CD14-positive monocyte (primary cell): Measurements from ENCODE around the gene CPA2. TPM values are rescaled to one million over a fixed set of nuclear protein-coding genes. Genes with fewer than 3 reads are reported as not detected.
"Not testable (repeated sequence)": the region's sequence is repeated elsewhere in the genome, so short reads cannot be mapped to it uniquely, and the experiment has no call there.

Experiments used
- DNase-seq, 3 donors: peaks; one replicate each; pipeline ENCODE4 v3.0.0-alpha.2; 2011 to 2022
- H2AFZ ChIP-seq: 2 replicates; pipeline ENCODE4 v1.6.0; 2012; ENCODE audit warnings: mild to moderate bottlenecking, low read depth, low read length, inconsistent platforms; ENCODE audit not compliant: insufficient read depth, poor library complexity, severe bottlenecking
- H3K27ac ChIP-seq, 2 donors: 1 replicate in 1 of 2; 2 replicates in 1 of 2; pipeline ENCODE4 v1.5.1; 2012 to 2013; ENCODE audit warnings: low read length in 2 of 2, control low read depth in 1 of 2, inconsistent platforms in 1 of 2, low read depth in 1 of 2, mild to moderate bottlenecking in 1 of 2
- H3K27me3 ChIP-seq, 2 donors: one replicate each; pipeline versions ENCODE4 v1.6.0 to v1.6.1; 2011 to 2013; ENCODE audit warnings: low read length in 2 of 2; ENCODE audit not compliant: control insufficient read depth in 2 of 2, insufficient read depth in 2 of 2
- H3K36me3 ChIP-seq, 2 donors: replicated peaks in 1 of 2; 1 replicate in 1 of 2; 2 replicates in 1 of 2; pipeline versions ENCODE4 v1.5.1 to v1.6.1; 2012 to 2013; ENCODE audit warnings: low read length in 2 of 2, control low read depth in 1 of 2, inconsistent platforms in 1 of 2, mild to moderate bottlenecking in 1 of 2; ENCODE audit not compliant: insufficient read depth in 2 of 2, control insufficient read depth in 1 of 2
- H3K4me1 ChIP-seq, 2 donors: 1 replicate in 1 of 2; 2 replicates in 1 of 2; pipeline versions ENCODE4 v1.5.1 to v1.6.1; 2012 to 2013; ENCODE audit warnings: low read length in 2 of 2, control low read depth in 1 of 2, inconsistent platforms in 1 of 2, mild to moderate bottlenecking in 1 of 2, moderate library complexity in 1 of 2; ENCODE audit not compliant: insufficient read depth in 2 of 2, control insufficient read depth in 1 of 2
- H3K4me2 ChIP-seq: replicated peaks from 2 replicates; pipeline ENCODE3; 2012; ENCODE audit warnings: low read length, moderate library complexity, mild to moderate bottlenecking; ENCODE audit not compliant: poor library complexity, severe bottlenecking; ENCODE audit errors: extremely low read depth
- H3K4me3 ChIP-seq, 3 experiments: fragments of 200-600 bp in 1 of 3; sonication (generic) in 1 of 3; replicated peaks in 1 of 3; 1 replicate in 2 of 3; 2 replicates in 1 of 3; pipeline ENCODE4 v1.5.1; 2011 to 2013; ENCODE audit warnings: low read length in 3 of 3, mild to moderate bottlenecking in 3 of 3, control low read depth in 2 of 3, low read depth in 2 of 3, inconsistent platforms in 1 of 3, moderate library complexity in 1 of 3
- H3K79me2 ChIP-seq: 2 replicates; pipeline ENCODE4 v1.6.0; 2012; ENCODE audit warnings: mild to moderate bottlenecking, control low read depth, inconsistent platforms, low read length, moderate library complexity; ENCODE audit not compliant: insufficient read depth
- H3K9ac ChIP-seq: 2 replicates; pipeline ENCODE4 v1.6.0; 2017; ENCODE audit warnings: low read length, mild to moderate bottlenecking; ENCODE audit not compliant: insufficient read depth, poor library complexity, severe bottlenecking
- H3K9me3 ChIP-seq, 2 donors: replicated peaks in 1 of 2; 1 replicate in 1 of 2; 2 replicates in 1 of 2; pipeline versions ENCODE4 v1.5.1 to v1.6.1; 2012 to 2013; ENCODE audit warnings: low read length in 2 of 2, control low read depth in 1 of 2; ENCODE audit not compliant: control insufficient read depth in 1 of 2, insufficient read depth in 1 of 2
- H4K20me1 ChIP-seq: 2 replicates; pipeline ENCODE4 v1.6.0; 2012; ENCODE audit warnings: mild to moderate bottlenecking, low read length, control low read depth, moderate library complexity; ENCODE audit not compliant: insufficient read depth
- H3K27ac Mint-ChIP-seq, 7 donors: one replicate each; pipeline ENCODE4 v1.8.0; 2020; ENCODE audit warnings: mild to moderate bottlenecking in 7 of 7, mixed read lengths in 7 of 7, moderate library complexity in 6 of 7, inconsistent platforms in 2 of 7
- H3K27me3 Mint-ChIP-seq, 3 donors: one replicate each; pipeline ENCODE4 v1.8.0; 2021 to 2022; ENCODE audit warnings: low read depth in 3 of 3, mild to moderate bottlenecking in 3 of 3, mixed read lengths in 3 of 3, moderate library complexity in 3 of 3, inconsistent platforms in 1 of 3
- H3K36me3 Mint-ChIP-seq, 2 donors: one replicate each; pipeline ENCODE4 v1.8.0; 2020; ENCODE audit warnings: mixed read lengths in 2 of 2, inconsistent platforms in 1 of 2, mild to moderate bottlenecking in 1 of 2
- H3K4me1 Mint-ChIP-seq: one replicate; pipeline ENCODE4 v1.8.0; 2020; ENCODE audit warnings: mild to moderate bottlenecking, mixed read lengths
- H3K4me3 Mint-ChIP-seq, 2 donors: one replicate each; pipeline ENCODE4 v1.8.0; 2020; ENCODE audit warnings: mild to moderate bottlenecking in 2 of 2, mixed read lengths in 2 of 2, moderate library complexity in 1 of 2
- H3K9me3 Mint-ChIP-seq, 7 donors: one replicate each; pipeline ENCODE4 v1.8.0; 2020 to 2022; ENCODE audit warnings: mixed read lengths in 7 of 7, mild to moderate bottlenecking in 6 of 7, moderate library complexity in 6 of 7, inconsistent platforms in 2 of 7
- CTCF ChIP-seq: fragments of 200-600 bp; IDR thresholded peaks from one replicate; pipeline ENCODE4 v1.8.0; 2022; ENCODE audit warnings: antibody characterized with exemption, mild to moderate bottlenecking
- WGBS: methylation state at CpG from one replicate; pipeline ENCODE4 v1.1.5; 2013; ENCODE audit warnings: missing lambda C conversion rate; ENCODE audit not compliant: insufficient coverage; 5-methylcytosine and 5-hydroxymethylcytosine counted together
- intact Hi-C, 2 donors: fragments of 100-400 bp; cut with micrococcal nuclease; formaldehyde crosslinking; loops; one replicate each; pipeline versions ENCODE4 v1.15.0 to v1.15.1; 2023
- polyA plus RNA-seq, 3 donors: library from polyadenylated mRNA; depleted of rRNA in 1 of 3; unstranded in 2 of 3; stranded (reverse) in 1 of 3; fragments of 300-500 nt in 2 of 3; fragments of >200 nt in 1 of 3; fragmentation: Illumina TruSeq in 2 of 3; gene quantifications; 1 replicate in 2 of 3; 2 replicates in 1 of 3; pipeline ENCODE4 v1.2.3, GENCODE V29; 2012 to 2021

The CPA2 gene
- polyA plus RNA-seq, 3 donors: not detected

GRCh38 chr7:130234078-130234477, 32.6 kb upstream of the CPA2 start:
- Histone ChIP-seq H3K36me3 (no peaks in the 10 kb centered on the region), H3K4me2 (no peak overlapping the region), H3K9me3 (no peaks in the 10 kb centered on the region), H3K9ac (no peak overlapping the region), H3K27ac (no peak overlapping the region), H3K27me3 (no peaks in the 10 kb centered on the region), H2AFZ (no peak overlapping the region), H3K4me3 (no peak overlapping the region), H3K79me2 (no peaks in the 10 kb centered on the region), H4K20me1 (no peaks in the 10 kb centered on the region), H3K4me1 (no peaks in the 10 kb centered on the region)
- peaks cover 1 to 2% (median 2%) of the 10 kb centered on the region in 3 donors for H3K27me3 Mint-ChIP-seq
- intact Hi-C loops: no loop called here
- no peak for DNase-seq
- H3K4me3 Mint-ChIP-seq: no peak overlapping the region
- H3K9me3 Mint-ChIP-seq: peaks cover 0 to 8% (median 0%) of the 10 kb centered on the region in 7 donors
- no peak overlapping the region for H3K27ac Mint-ChIP-seq
- no peak for TF ChIP-seq CTCF
- H3K4me1 Mint-ChIP-seq: no peaks in the 10 kb centered on the region
- H3K36me3 Mint-ChIP-seq: no peaks in the 10 kb centered on the region
- 100% methylated on average over 2 of the region's 2 CpGs for WGBS

- H3K9ac ChIP-seq, H4K20me1 ChIP-seq, H3K79me2 ChIP-seq, H3K36me3 ChIP-seq, DNase-seq, H2AFZ ChIP-seq, H3K4me1 ChIP-seq, H3K9me3 Mint-ChIP-seq, intact Hi-C loops, H3K27ac ChIP-seq, H3K27ac Mint-ChIP-seq, H3K4me3 Mint-ChIP-seq, H3K9me3 ChIP-seq, H3K27me3 ChIP-seq, H3K4me3 ChIP-seq, H3K36me3 Mint-ChIP-seq, H3K4me1 Mint-ChIP-seq, H3K4me2 ChIP-seq, H3K27me3 Mint-ChIP-seq: not testable (repeated sequence)
- 86% methylated on average over 1 of the region's 4 CpGs for WGBS
Observed at GRCh38 chr7:130236361-130236760, 30.3 kb upstream of the CPA2 start.
